H1 (cell line): ENCODE data around the gene JAM2. TPM values are rescaled to one million over a fixed set of nuclear protein-coding genes. Genes with fewer than 3 reads are reported as not detected.
"Not testable (repeated sequence)": the region's sequence is repeated elsewhere in the genome, so short reads cannot be mapped to it uniquely, and the experiment has no call there.

Experiments
- CTCF ChIA-PET: fragments of 300-600 bp; sonication (Branson Sonifier 250); formaldehyde crosslinking; loops from one replicate; lab custom pipeline; 2021; ENCODE audit not compliant: partially characterized antibody; lab: Charles Lee
- POLR2A ChIA-PET: fragments of 300-600 bp; sonication (Branson Sonifier 250); formaldehyde crosslinking; loops from one replicate; lab custom pipeline; 2021; ENCODE audit warnings: inconsistent platforms; ENCODE audit not compliant: partially characterized antibody; lab: Charles Lee
- DNase-seq, 2 experiments: peaks; one replicate each; pipeline versions ENCODE4 v3.0.0 to v3.0.0-alpha.2; 2010 to 2022; ENCODE audit warnings: low spot score in 2 of 2, low read depth in 1 of 2, mixed read lengths in 1 of 2
- FAIRE-seq: peaks from 2 replicates; lab custom pipeline; 2011; peaks lifted over from hg19 to GRCh38; lab: Jason Lieb, UNC
- H2AFZ ChIP-seq: 2 replicates; pipeline ENCODE4 v1.8.1; 2012; ENCODE audit warnings: low read length, inconsistent platforms
- H2AK5ac ChIP-seq: 2 replicates; pipeline ENCODE4 v1.6.1; 2013; ENCODE audit warnings: low read depth, low read length
- H2BK120ac ChIP-seq: replicated peaks from 2 replicates; pipeline ENCODE3; 2013; ENCODE audit warnings: low read depth, low read length, inconsistent platforms
- H2BK12ac ChIP-seq: 2 replicates; pipeline ENCODE4 v1.6.1; 2013; ENCODE audit warnings: low read depth, low read length
- H2BK15ac ChIP-seq: 2 replicates; pipeline ENCODE4 v1.6.1; 2013; ENCODE audit warnings: low read length
- H2BK20ac ChIP-seq: 2 replicates; pipeline ENCODE4 v1.6.1; 2013; ENCODE audit warnings: low read length
- H2BK5ac ChIP-seq: 2 replicates; pipeline ENCODE4 v1.6.1; 2013; ENCODE audit warnings: low read depth, low read length
- H3K14ac ChIP-seq: 2 replicates; pipeline ENCODE4 v1.6.1; 2013; ENCODE audit warnings: inconsistent platforms; ENCODE audit not compliant: insufficient read length
- H3K18ac ChIP-seq: 2 replicates; pipeline ENCODE4 v1.6.1; 2013; ENCODE audit warnings: low read length; ENCODE audit errors: extremely low read depth
- H3K23ac ChIP-seq: 2 replicates; pipeline ENCODE4 v1.6.1; 2013; ENCODE audit warnings: inconsistent platforms; ENCODE audit not compliant: insufficient read length
- H3K23me2 ChIP-seq: 2 replicates; pipeline ENCODE4 v1.6.1; 2013; ENCODE audit warnings: low read depth, low read length
- H3K27ac ChIP-seq: 2 replicates; pipeline ENCODE4 v1.6.1; 2011; ENCODE audit warnings: low read depth, low read length, inconsistent platforms
- H3K27me3 ChIP-seq, 4 experiments: replicated peaks in 1 of 4; 1 replicate in 1 of 4; 2 replicates in 3 of 4; pipeline versions ENCODE4 v1.6.1 to v1.8.1; 2011 to 2013; ENCODE audit warnings: low read length in 3 of 4, mild to moderate bottlenecking in 3 of 4, inconsistent platforms in 2 of 4, mixed read lengths in 2 of 4, moderate library complexity in 1 of 4; ENCODE audit not compliant: control insufficient read depth in 3 of 4, insufficient read depth in 3 of 4; ENCODE audit errors: extremely low read depth in 1 of 4
- H3K36me3 ChIP-seq, 4 experiments: 2 replicates each; pipeline versions ENCODE4 v1.6.1 to v1.8.1; 2011 to 2013; ENCODE audit warnings: mild to moderate bottlenecking in 4 of 4, low read length in 3 of 4, moderate library complexity in 2 of 4, control low read depth in 1 of 4, inconsistent platforms in 1 of 4; ENCODE audit not compliant: insufficient read depth in 4 of 4, control insufficient read depth in 2 of 4
- H3K4ac ChIP-seq: replicated peaks from 2 replicates; pipeline ENCODE3; 2013; ENCODE audit warnings: low read length, low read depth, mixed read lengths, inconsistent platforms; ENCODE audit not compliant: insufficient read length
- H3K4me1 ChIP-seq, 4 experiments: replicated peaks in 1 of 4; 1 replicate in 1 of 4; 2 replicates in 3 of 4; pipeline versions ENCODE4 v1.6.1 to v1.8.1; 2011 to 2013; ENCODE audit warnings: low read length in 3 of 4, inconsistent platforms in 2 of 4, mixed read lengths in 1 of 4; ENCODE audit not compliant: insufficient read depth in 4 of 4, control insufficient read depth in 3 of 4
- H3K4me2 ChIP-seq, 2 experiments: 2 replicates each; pipeline versions ENCODE4 v1.6.1 to v1.8.1; 2011 to 2013; ENCODE audit warnings: low read depth in 2 of 2, low read length in 2 of 2, control low read depth in 1 of 2, inconsistent platforms in 1 of 2, mild to moderate bottlenecking in 1 of 2; ENCODE audit not compliant: insufficient read depth in 1 of 2
- H3K4me3 ChIP-seq, 4 experiments: fragments of 200-600, 300-600 bp in 1 of 4; sonication (generic), shearing (Covaris generic), sonication (Bioruptor Twin) in 1 of 4; 2 replicates each; pipeline versions ENCODE4 v1.5.1 to v1.8.1; 2011 to 2016; ENCODE audit warnings: low read length in 4 of 4, low read depth in 3 of 4, control low read depth in 2 of 4, inconsistent platforms in 2 of 4, mild to moderate bottlenecking in 2 of 4, mixed read lengths in 1 of 4, moderate library complexity in 1 of 4; ENCODE audit not compliant: insufficient read depth in 2 of 4; ENCODE audit errors: extremely low read depth in 1 of 4
- H3K56ac ChIP-seq: replicated peaks from 2 replicates; pipeline ENCODE3; 2013; ENCODE audit warnings: low read depth, mild to moderate bottlenecking, mixed read lengths, low read length, inconsistent platforms; ENCODE audit not compliant: insufficient read length
- H3K79me1 ChIP-seq: 2 replicates; pipeline ENCODE4 v1.6.1; 2013; ENCODE audit warnings: low read depth, low read length, control low read depth
- H3K79me2 ChIP-seq, 2 experiments: 2 replicates each; pipeline versions ENCODE4 v1.6.1 to v1.8.1; 2012 to 2013; ENCODE audit warnings: low read length in 2 of 2, mild to moderate bottlenecking in 2 of 2, inconsistent platforms in 1 of 2; ENCODE audit not compliant: insufficient read depth in 2 of 2, control insufficient read depth in 1 of 2
- H3K9ac ChIP-seq, 4 experiments: replicated peaks in 1 of 4; 1 replicate in 1 of 4; 2 replicates in 3 of 4; pipeline versions ENCODE4 v1.6.1 to v1.8.1; 2011 to 2013; ENCODE audit warnings: low read depth in 3 of 4, low read length in 3 of 4, control low read depth in 2 of 4, mild to moderate bottlenecking in 2 of 4, moderate library complexity in 2 of 4, inconsistent platforms in 1 of 4; ENCODE audit errors: extremely low read depth in 1 of 4
- H3K9me3 ChIP-seq, 2 experiments: 2 replicates each; pipeline versions ENCODE4 v1.6.1 to v1.8.1; 2012 to 2013; ENCODE audit warnings: mild to moderate bottlenecking in 2 of 2, moderate library complexity in 2 of 2, control low read depth in 1 of 2, inconsistent platforms in 1 of 2, low read depth in 1 of 2, low read length in 1 of 2, mixed read lengths in 1 of 2; ENCODE audit not compliant: insufficient read depth in 2 of 2
- H4K20me1 ChIP-seq, 2 experiments: replicated peaks in 1 of 2; 2 replicates each; pipeline versions ENCODE3 to v1.8.1; 2011 to 2013; ENCODE audit warnings: inconsistent platforms in 2 of 2, low read length in 2 of 2, mild to moderate bottlenecking in 1 of 2; ENCODE audit not compliant: insufficient read depth in 2 of 2, control insufficient read depth in 1 of 2
- H4K5ac ChIP-seq: 2 replicates; pipeline ENCODE4 v1.6.1; 2013; ENCODE audit warnings: low read length, low read depth, mixed read lengths, inconsistent platforms; ENCODE audit not compliant: insufficient read length
- H4K8ac ChIP-seq: 2 replicates; pipeline ENCODE4 v1.8.0; 2013; ENCODE audit warnings: mild to moderate bottlenecking, moderate library complexity, low read length, inconsistent platforms; ENCODE audit not compliant: insufficient read depth; ENCODE audit errors: extremely low read depth
- H4K91ac ChIP-seq: replicated peaks from 2 replicates; pipeline ENCODE3; 2013; ENCODE audit warnings: low read length, mixed read lengths, inconsistent platforms; ENCODE audit not compliant: insufficient read length
- WGBS, 2 experiments: shearing (Covaris generic) in 1 of 2; methylation state at CpG; one replicate each; pipeline versions ENCODE4 v1.1.6 to v1.1.7; 2013 to 2015; ENCODE audit warnings: low lambda C conversion rate in 2 of 2, mixed read lengths in 2 of 2, inconsistent platforms in 1 of 2, low coverage in 1 of 2, missing lambda C conversion rate in 1 of 2; ENCODE audit not compliant: insufficient replicate concordance in 2 of 2, insufficient coverage in 1 of 2, insufficient read length in 1 of 2; ENCODE audit errors: extremely low coverage in 1 of 2, missing lambda C conversion rate in 1 of 2; 5-methylcytosine and 5-hydroxymethylcytosine counted together
- polyA plus RNA-seq, 7 experiments: library from polyadenylated mRNA; depleted of rRNA in 3 of 7; stranded (reverse) in 5 of 7; unstranded in 2 of 7; fragments of >200 nt in 5 of 7; fragments of 200-250 nt in 2 of 7; gene quantifications; 1 replicate in 5 of 7; 2 replicates in 1 of 7; 4 replicates in 1 of 7; pipeline versions ENCODE4 v1.2.1 to v1.2.3, GENCODE V29; 2011 to 2013; ENCODE audit warnings: missing spikeins in 2 of 7, mixed read lengths in 2 of 7
- total RNA-seq: library from RNA; stranded (reverse); fragmentation: NEBNext Ultra II Directional; extraction: Animal tissue kit (Norgen Biotek cat#: 25700); gene quantifications from 2 replicates; pipeline ENCODE4 v1.2.1, GENCODE V29; 2021

The JAM2 gene
- total and polyA plus RNA-seq, 2 of the 8 experiments (the other 6 are each of a cell fraction or from before 2014, with no cell fraction given), result 4.9 to 9.5 TPM

- CTCF ChIA-PET, H3K79me2 ChIP-seq, H4K91ac ChIP-seq, H3K18ac ChIP-seq, H3K36me3 ChIP-seq, H3K4me2 ChIP-seq, POLR2A ChIA-PET, H2AFZ ChIP-seq, H3K79me1 ChIP-seq, H3K56ac ChIP-seq, H3K9me3 ChIP-seq, H2BK120ac ChIP-seq, H3K14ac ChIP-seq, H2BK15ac ChIP-seq, H3K4ac ChIP-seq, H4K8ac ChIP-seq, H3K23me2 ChIP-seq, H2BK20ac ChIP-seq, H4K5ac ChIP-seq, H2BK12ac ChIP-seq, H3K4me1 ChIP-seq, H2BK5ac ChIP-seq, H3K27me3 ChIP-seq, DNase-seq, H3K9ac ChIP-seq, H2AK5ac ChIP-seq, FAIRE-seq, H4K20me1 ChIP-seq, H3K4me3 ChIP-seq, H3K27ac ChIP-seq, H3K23ac ChIP-seq: not testable (repeated sequence)
- WGBS, 2 experiments, result 93% methylated on average over 10 of the region's 36 CpGs; no CpG with 5 or more reads in 1 of the 2 experiments
These were observed 56.4 kb downstream of the JAM2 start for GRCh38 chr21:25695461-25695860.
